HG03196 (cell line): ENCODE measurements around the gene SNCAIP.

Experiments
- ATAC-seq: cut with Tn5 transposase; IDR thresholded peaks from one replicate; pipeline ENCODE4 v1.9.1; 2021; ENCODE audit not compliant: unreplicated experiment

SNCAIP gene

GRCh38 chr5:122392224-122392623 is 80.2 kb downstream of the SNCAIP start:
- ATAC-seq = no peak

- no peak for ATAC-seq
These were observed 80.8 kb downstream of the SNCAIP start for GRCh38 chr5:122392824-122393223.

DNA sequence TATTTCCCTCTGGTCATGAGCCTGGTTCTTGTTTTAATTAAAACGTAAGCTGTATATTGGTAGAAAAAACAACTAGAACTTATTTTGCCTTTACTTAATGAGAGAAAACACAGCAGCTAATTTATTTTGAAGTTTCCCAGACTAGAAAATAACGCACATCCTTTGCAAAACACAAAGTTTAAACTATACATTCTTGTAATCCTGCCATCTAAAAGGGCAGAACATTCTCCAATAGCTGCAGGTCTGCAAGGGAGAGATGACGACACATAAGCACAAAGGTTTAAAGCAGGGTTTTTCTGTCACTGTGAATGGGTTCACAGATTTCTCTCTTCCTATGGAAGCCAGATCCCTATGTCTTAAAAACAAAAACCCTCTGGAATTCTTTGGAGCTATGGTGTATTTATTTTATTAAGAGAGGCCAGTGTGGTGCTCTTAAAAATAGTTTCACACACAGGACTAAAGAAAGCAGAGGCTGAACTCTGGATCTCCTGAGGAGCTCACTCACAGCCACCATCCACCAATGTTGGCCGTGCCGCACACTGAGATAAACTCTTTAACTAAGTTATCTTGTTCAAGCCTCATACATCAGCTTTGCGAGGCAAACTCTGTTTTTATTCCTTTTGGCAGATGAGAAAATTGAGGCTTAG is 82.4 kb downstream of the SNCAIP start:
- no peak for ATAC-seq

DNA sequence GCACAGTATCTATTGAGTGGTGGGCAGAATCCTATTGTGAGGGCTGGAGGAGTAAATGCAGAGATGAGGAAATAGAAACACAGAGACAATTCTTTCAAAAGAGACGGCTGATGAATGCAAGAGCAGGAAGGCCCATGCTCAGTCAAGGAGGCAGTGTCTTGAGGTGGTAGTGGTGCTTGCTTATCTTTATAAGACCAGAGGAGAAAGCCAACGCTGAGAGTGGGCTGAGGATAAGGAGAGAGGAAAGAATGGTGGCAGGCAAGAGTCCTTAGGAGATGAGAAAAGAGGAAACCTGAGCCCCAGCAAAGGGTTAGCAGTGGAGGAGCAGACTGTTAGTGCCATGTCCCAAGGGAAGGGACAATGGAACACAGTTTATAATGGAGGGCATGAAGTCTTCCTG is 86.0 kb downstream of the SNCAIP start:
- no peak for ATAC-seq

- no peak for ATAC-seq
These were observed 88.3 kb downstream of the SNCAIP start for GRCh38 chr5:122400341-122400740.

- ATAC-seq = no peak
These were observed 88.9 kb downstream of the SNCAIP start for GRCh38 chr5:122400938-122401337.

GRCh38 chr5:122401976-122402725 is 90.1 kb downstream of the SNCAIP start:
- ATAC-seq = no peak

DNA sequence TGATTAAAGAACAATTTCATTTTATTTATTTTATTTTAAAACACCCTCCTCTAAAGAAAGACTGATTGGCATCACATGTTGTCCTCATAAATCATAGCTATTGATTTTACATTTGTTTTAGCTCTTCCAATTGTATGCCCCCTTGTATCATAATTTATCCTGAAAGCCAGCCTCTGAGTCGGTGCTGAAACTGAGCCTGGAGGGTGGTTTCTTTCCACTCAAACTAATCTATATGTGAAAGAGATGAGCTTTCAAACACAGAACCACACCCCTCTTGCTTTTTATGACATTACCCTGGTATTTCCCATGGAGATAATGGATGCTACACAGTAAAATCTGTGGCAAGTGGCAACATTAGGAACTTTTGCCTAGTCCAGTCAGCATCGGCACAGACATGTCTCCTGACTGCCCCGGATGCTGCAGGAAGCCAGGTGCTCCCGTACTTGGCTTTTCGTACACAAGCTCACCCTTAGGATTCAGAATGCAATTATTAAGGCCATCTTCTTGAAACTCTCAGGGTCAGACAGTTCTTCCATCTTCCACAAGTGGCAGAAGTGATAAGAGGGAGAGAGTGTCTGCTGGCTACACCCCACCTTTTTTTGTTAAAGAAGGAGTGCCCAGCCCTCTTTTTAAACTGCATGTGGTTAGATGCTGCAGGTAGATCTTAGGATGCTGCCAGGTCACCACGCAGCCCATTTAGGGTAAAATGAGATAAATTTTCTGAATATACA is 91.1 kb downstream of the SNCAIP start:
- ATAC-seq = no peak

- ATAC-seq = no peak
These were observed 92.0 kb downstream of the SNCAIP start for GRCh38 chr5:122404018-122404417.

GRCh38 chr5:122404653-122405362 is 92.8 kb downstream of the SNCAIP start:
- ATAC-seq = no peak

DNA sequence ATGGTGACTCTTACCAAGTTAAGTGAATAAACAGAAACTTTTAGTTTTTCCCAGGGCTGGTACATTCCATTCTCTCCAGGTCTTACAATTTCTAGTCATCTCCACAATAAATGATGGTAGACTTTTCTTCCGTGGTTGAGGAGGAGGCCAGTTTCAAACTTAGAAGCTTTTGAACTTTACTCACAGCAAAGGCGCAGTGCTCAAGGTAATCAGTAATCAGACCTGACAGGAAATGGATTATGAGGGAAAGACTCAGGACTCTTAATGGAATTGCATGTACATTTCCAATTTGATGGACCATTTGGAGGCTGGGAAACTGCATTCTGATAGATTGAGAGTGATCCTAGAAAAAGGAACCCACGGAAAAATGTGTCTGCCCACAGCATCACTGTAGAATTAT is 93.7 kb downstream of the SNCAIP start:
- no peak for ATAC-seq

DNA sequence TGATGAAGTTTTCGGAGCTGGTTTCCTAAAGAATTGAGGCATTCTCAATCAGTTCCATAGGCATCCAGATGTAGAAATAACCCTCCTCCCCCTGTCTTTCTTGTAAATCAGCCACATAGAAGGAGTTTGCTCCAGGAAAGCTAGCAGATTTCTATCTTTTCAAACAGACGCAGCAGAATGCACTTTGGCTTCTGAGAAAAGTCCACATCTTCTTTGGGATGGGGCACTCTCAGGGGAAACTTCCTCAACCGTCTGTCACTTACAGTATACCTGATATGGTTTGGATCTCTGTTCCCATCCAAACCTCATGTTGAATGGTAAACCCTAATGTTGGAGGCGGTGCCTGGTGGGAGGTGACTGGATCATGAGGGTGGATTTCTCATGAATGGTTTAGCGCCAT is 94.1 kb downstream of the SNCAIP start:
- ATAC-seq = no peak

GRCh38 chr5:122408592-122409224 is 96.7 kb downstream of the SNCAIP start:
- no peak for ATAC-seq

GRCh38 chr5:122412966-122413365 is 100.9 kb downstream of the SNCAIP start:
- ATAC-seq = peak; percentile 36

- ATAC-seq = no peak
These were observed 101.7 kb downstream of the SNCAIP start for GRCh38 chr5:122413722-122414121.

DNA sequence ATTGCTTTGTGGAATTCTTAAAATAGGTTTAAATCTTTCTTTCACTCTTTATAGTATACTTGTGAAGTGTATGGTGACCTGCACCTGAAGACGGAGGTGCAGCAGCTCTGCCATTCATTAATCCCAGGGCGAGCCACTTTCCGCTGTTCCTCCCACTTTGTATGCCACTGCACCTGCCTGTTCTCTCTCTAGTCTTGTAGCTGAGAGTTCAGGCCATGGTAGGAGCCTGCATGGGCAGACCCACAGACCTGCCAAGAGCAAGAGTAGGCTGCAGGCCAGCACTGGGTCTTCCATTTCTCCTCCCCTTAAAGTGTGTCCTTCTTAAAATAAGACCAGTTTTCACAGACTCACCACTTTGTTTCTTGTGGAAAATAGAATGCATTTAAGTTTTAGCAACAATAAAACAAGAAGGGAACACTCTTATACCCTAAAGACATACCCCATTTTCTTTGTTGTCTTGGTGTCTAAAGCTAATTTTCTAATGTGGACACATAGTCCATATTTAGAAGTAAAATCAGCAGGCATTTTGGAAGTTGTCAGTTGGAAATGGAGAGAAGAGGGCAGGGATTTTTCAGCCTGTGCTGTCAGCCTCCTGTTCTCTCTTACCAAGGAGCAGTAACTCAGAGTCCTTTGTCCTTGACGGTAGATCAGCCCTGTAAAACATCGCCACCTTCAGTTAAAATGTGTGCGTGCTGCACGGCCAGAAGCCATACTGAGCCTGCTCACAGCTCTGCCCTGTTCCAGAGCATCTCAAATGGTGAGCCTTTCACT is 103.2 kb downstream of the SNCAIP start:
- ATAC-seq = peak; percentile 70

GRCh38 chr5:122415801-122416120 is 103.7 kb downstream of the SNCAIP start:
- ATAC-seq = no peak

DNA sequence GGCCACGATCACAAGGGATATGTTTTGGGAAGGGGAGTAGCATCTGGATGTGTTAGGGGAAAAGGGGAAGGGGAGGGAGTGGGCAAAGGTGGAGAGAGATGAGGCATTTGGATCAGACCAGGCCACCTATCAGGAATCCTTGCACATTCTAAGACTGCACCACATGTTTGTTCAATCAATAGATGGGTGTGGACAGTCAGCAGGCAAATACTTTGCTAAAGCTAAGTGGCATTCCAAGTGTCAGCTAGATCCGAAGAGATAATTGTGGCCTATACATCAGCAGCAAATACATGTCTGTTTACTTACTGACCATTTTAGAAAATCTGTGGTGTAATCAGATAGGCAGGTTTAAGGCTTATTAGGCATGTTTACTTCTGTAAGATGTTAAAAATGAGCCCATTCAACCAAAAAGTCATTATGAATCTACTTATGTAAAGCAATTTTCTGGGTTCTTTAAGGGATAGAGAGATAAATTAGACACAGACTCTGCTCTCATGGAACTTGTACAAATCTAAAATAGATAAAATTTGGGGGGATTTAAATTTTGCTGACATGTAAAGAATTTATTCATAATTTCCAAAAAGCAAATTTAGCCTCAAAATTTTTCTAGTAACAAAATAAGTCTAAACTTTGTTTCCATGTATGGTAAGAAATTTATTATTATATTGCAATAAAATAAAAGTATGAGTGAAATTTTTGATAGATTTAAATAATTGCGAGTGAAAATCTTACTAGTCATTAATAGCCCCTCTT is 107.3 kb downstream of the SNCAIP start:
- ATAC-seq = no peak

DNA sequence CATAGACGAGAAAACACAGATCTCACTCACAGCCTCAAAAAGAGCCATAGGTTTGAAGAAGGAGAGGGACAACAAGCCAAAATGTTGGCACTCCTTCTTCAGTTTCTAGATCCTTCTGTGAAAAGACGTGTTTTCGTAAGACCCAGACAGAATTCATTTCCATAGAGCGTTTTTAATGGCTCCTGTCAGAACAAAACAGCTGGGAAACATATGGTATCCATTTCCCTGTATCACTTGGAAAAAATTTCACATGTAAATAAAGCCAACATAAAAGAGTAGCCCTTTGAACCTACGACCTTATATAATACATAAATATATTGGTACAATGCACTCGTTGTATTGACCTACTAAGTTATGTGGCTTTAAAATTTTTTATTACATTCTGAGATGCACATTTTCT is 108.1 kb downstream of the SNCAIP start:
- ATAC-seq = no peak
